Measurements from ENCODE around the gene ACOX2.

ACOX2 gene

GRCh38 chr3:58502872-58503271, 34.1 kb downstream of the ACOX2 start:
- no peak for DNase-seq

- no peak for DNase-seq
Measured at GRCh38 chr3:58497097-58497496, 39.9 kb downstream of the ACOX2 start.

GRCh38 chr3:58496206-58496857, 40.7 kb downstream of the ACOX2 start:
- DNase-seq: no peak

- no peak for DNase-seq
Measured at GRCh38 chr3:58495101-58495500, 41.9 kb downstream of the ACOX2 start.

- no peak for DNase-seq
Measured at GRCh38 chr3:58494107-58494506, 42.9 kb downstream of the ACOX2 start.

- DNase-seq: peak; percentile 25
Measured at GRCh38 chr3:58492494-58492905, 44.5 kb downstream of the ACOX2 start.

GRCh38 chr3:58491506-58492402, 45.2 kb downstream of the ACOX2 start, which contains the start of gene KCTD6:
Gene KCTD6, plus strand, starts transcription at chr3:58492096. Its CDS starts 6,660 bp downstream, at chr3:58498756.
- DNase-seq: peak; percentile 82

GRCh38 chr3:58490860-58491501, 46.0 kb downstream of the ACOX2 start:
- DNase-seq: no peak

- DNase-seq: no peak
Measured at GRCh38 chr3:58488967-58489366, 48.0 kb downstream of the ACOX2 start.

GRCh38 chr3:58487140-58487886, 49.7 kb downstream of the ACOX2 start:
- no peak for DNase-seq

- DNase-seq: no peak
Measured at GRCh38 chr3:58485801-58486435, 51.1 kb downstream of the ACOX2 start.

GRCh38 chr3:58484722-58485069, 52.3 kb downstream of the ACOX2 start:
- no peak for DNase-seq

- DNase-seq: no peak
Measured at GRCh38 chr3:58484045-58484721, 52.8 kb downstream of the ACOX2 start.

GRCh38 chr3:58482917-58483636, 53.9 kb downstream of the ACOX2 start:
- no peak for DNase-seq

- no peak for DNase-seq
Measured at GRCh38 chr3:58480309-58480708, 56.7 kb downstream of the ACOX2 start.

- no peak for DNase-seq
Measured at GRCh38 chr3:58478781-58479180, 58.2 kb downstream of the ACOX2 start.

- no peak for DNase-seq
Measured at GRCh38 chr3:58474967-58475578, 61.9 kb downstream of the ACOX2 start.

GRCh38 chr3:58474348-58474911, 62.6 kb downstream of the ACOX2 start:
- DNase-seq: no peak

- DNase-seq: no peak
Measured at GRCh38 chr3:58473275-58473674, 63.7 kb downstream of the ACOX2 start.

All from central memory CD4-positive, alpha-beta T cell (primary cell).